ENCODE data around the gene NTM.

- TF ChIP-seq CTCF (IDR thresholded peaks at IDR 0.05; ENCODE audit: low read depth, low read length, poor library complexity, severe bottlenecking) (no peak), EZH2phosphoT487 (IDR thresholded peaks at IDR 0.05; ENCODE audit: borderline replicate concordance, low read length) (no peak)
Observed at GRCh38 chr11:132242632-132243031, 872.2 kb downstream of the NTM start.
